Left lung (tissue), 10 donors: ENCODE measurements around the gene KDM4C. TPM values are rescaled to one million over a fixed set of nuclear protein-coding genes. Genes with fewer than 3 reads are reported as not detected.
"Not testable (repeated sequence)": the region's sequence is repeated elsewhere in the genome, so short reads cannot be mapped to it uniquely, and the experiment has no call there.

Experiments used
- ATAC-seq: fragments of 200-7000 bp; cut with Tn5 transposase; one replicate; pipeline ENCODE4 v1.9.1; 2020; ENCODE audit warnings: moderate library complexity
- DNase-seq, 4 donors: peaks; one replicate each; pipeline ENCODE4 v3.0.0-alpha.2; 2013 to 2020
- H3K27ac ChIP-seq, 2 donors: fragments of 200-600 bp; sonication (generic) in 1 of 2; one replicate each; pipeline versions ENCODE4 v1.5.0 to v1.8.0; 2020 to 2021
- H3K27me3 ChIP-seq, 2 donors: fragments of 200-600 bp; sonication (generic) in 1 of 2; one replicate each; pipeline versions ENCODE4 v1.5.0 to v1.8.0; 2020 to 2021
- H3K36me3 ChIP-seq, 2 donors: fragments of 200-600 bp; sonication (generic) in 1 of 2; one replicate each; pipeline versions ENCODE4 v1.5.0 to v1.8.0; 2020 to 2021
- H3K4me1 ChIP-seq, 2 donors: fragments of 200-600 bp; one replicate each; pipeline ENCODE4 v1.8.0; 2021
- H3K4me3 ChIP-seq, 2 donors: fragments of 200-600 bp; sonication (generic) in 1 of 2; one replicate each; pipeline versions ENCODE4 v1.5.0 to v1.8.0; 2020 to 2021; ENCODE audit warnings: mild to moderate bottlenecking in 1 of 2
- H3K9me3 ChIP-seq, 2 donors: fragments of 200-600 bp; sonication (generic) in 1 of 2; one replicate each; pipeline versions ENCODE4 v1.5.0 to v1.8.0; 2020 to 2021
- intact Hi-C, 2 donors: fragments of 100-400 bp; cut with DNase I; formaldehyde crosslinking; loops; one replicate each; pipeline versions ENCODE4 v1.11.2 to v1.14.2; 2022
- polyA plus RNA-seq, 6 donors: library from polyadenylated mRNA; unstranded; fragments of 120-200 nt; gene quantifications; one replicate each; pipeline ENCODE4 v1.2.1, GENCODE V29; 2013; ENCODE audit not compliant: insufficient read length in 6 of 6
- total RNA-seq, 2 donors: library from RNA; stranded (reverse); fragmentation: NEBNext Ultra II Directional; extraction: Animal tissue kit (Norgen Biotek cat#: 25700); gene quantifications; one replicate each; pipeline ENCODE4 v1.2.1, GENCODE V29; 2021
- TF ChIP-seq, protein P1 (sequence below), 2 donors: fragments of 200-600 bp; sonication (generic) in 1 of 2; IDR thresholded peaks; one replicate each; pipeline versions ENCODE4 v1.5.0 to v1.8.0; 2021; ENCODE audit warnings: antibody characterized with exemption in 2 of 2
- donor health status: DM: no; HTN: yes; CAD: no.
- donor health status: DM: no; HTN: no; CAD: no.

The KDM4C gene
- total and polyA plus RNA-seq, 8 donors, result 11.7 to 34.8 (median 15.2) TPM

- peaks cover 0 to 43% of the 10 kb centered on the region in 2 donors for H3K36me3 ChIP-seq
- no peak overlapping the region for H3K27ac ChIP-seq
- ATAC-seq (no peak), DNase-seq (no peak)
- no peaks in the 10 kb centered on the region for H3K27me3 ChIP-seq
- no peaks in the 10 kb centered on the region for H3K9me3 ChIP-seq
- H3K4me3 ChIP-seq, result no peak overlapping the region
- H3K4me1 ChIP-seq, result peaks cover 0 to 3% of the 10 kb centered on the region in 2 donors
- intact Hi-C loops, result no loop called here
- TF ChIP-seq, protein P1, sequence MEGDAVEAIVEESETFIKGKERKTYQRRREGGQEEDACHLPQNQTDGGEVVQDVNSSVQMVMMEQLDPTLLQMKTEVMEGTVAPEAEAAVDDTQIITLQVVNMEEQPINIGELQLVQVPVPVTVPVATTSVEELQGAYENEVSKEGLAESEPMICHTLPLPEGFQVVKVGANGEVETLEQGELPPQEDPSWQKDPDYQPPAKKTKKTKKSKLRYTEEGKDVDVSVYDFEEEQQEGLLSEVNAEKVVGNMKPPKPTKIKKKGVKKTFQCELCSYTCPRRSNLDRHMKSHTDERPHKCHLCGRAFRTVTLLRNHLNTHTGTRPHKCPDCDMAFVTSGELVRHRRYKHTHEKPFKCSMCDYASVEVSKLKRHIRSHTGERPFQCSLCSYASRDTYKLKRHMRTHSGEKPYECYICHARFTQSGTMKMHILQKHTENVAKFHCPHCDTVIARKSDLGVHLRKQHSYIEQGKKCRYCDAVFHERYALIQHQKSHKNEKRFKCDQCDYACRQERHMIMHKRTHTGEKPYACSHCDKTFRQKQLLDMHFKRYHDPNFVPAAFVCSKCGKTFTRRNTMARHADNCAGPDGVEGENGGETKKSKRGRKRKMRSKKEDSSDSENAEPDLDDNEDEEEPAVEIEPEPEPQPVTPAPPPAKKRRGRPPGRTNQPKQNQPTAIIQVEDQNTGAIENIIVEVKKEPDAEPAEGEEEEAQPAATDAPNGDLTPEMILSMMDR (IDR thresholded peaks at IDR 0.05), result no peak
Measured at GRCh38 chr9:7008411-7008810, 250.6 kb downstream of the KDM4C start.

GRCh38 chr9:7009065-7009464 lies 251.3 kb downstream of the KDM4C start:
- ATAC-seq, result no peak
- Histone ChIP-seq H3K27me3 (no peaks in the 10 kb centered on the region), H3K27ac (no peak overlapping the region), H3K4me3 (no peak overlapping the region), H3K36me3 (peaks cover 0 to 46% of the 10 kb centered on the region in 2 donors), H3K4me1 (peaks cover 0 to 3% of the 10 kb centered on the region in 2 donors), H3K9me3 (no peaks in the 10 kb centered on the region)
- TF ChIP-seq, protein P1 (IDR thresholded peaks at IDR 0.05), result no peak
- no peak for DNase-seq
- intact Hi-C loops, result no loop called here

DNA sequence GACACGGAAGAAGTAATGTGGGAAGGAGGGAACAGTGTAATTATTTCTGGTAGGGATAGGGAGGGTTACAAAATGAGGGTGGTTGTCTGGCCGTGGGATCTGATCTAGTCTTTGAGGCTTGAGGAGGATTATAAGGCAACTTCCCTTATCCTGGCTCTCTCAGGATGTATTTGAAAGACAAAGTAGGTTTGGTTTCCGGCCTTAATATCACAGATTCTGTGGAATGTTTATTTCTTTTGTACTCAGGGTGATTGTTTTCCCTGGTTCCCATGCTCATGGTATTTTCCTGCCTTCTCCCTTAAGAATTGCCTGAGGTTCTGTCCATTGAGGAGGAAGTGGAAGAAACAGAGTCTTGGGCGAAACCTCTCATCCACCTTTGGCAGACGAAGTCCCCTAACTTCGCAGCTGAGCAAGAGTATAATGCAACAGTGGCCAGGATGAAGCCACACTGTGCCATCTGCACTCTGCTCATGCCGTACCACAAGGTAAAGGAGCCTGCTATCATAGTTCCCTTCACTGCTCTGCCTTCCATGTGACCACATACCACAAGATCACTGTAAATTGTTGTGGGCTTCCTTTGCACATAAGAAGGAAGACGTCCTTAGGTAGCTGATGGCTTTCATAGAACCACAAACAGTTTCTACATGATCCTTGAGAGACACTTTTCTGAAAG lies 253.8 kb downstream of the KDM4C start:
- DNase-seq (no peak), ATAC-seq (no peak)
- intact Hi-C loops, result no loop called here
- peaks cover 0 to 52% of the 10 kb centered on the region in 2 donors for H3K36me3 ChIP-seq
- H3K27me3 ChIP-seq, result no peaks in the 10 kb centered on the region
- H3K27ac ChIP-seq, result peak overlapping the region in 1 of 2 donors; percentile 34
- H3K9me3 ChIP-seq, result no peaks in the 10 kb centered on the region
- peaks cover 0 to 3% of the 10 kb centered on the region in 2 donors for H3K4me1 ChIP-seq
- TF ChIP-seq, protein P1 (IDR thresholded peaks at IDR 0.05), result no peak
- no peak overlapping the region for H3K4me3 ChIP-seq

DNA sequence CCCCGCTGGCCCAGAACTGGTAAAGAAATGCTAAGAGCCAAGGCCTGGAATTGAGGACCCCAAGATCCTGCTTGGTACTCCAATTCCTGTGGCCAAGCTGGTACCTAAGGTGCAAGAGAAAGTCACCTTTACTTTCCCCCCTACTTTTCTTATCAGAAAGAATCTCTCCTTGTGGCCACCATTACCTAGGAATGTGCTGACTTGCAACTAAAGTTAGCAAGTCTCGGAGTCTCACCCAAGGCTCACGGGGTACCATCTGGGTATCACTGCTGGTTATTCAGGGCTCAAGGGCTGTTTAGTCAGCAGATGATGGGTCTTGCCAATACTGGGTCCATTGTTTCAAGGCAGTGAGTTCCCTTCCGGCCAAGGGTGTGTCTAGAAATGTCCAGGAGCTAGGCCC lies 270.2 kb downstream of the KDM4C start:
- H3K27ac ChIP-seq, result no peak overlapping the region
- H3K27me3 ChIP-seq, result no peaks in the 10 kb centered on the region
- intact Hi-C loops, result no loop called here
- H3K4me3 ChIP-seq, result no peak overlapping the region
- TF ChIP-seq, protein P1 (IDR thresholded peaks at IDR 0.05), result no peak
- DNase-seq (no peak), ATAC-seq (no peak)
- no peaks in the 10 kb centered on the region for H3K4me1 ChIP-seq
- no peaks in the 10 kb centered on the region for H3K9me3 ChIP-seq
- H3K36me3 ChIP-seq, result peaks cover 0 to 25% of the 10 kb centered on the region in 2 donors

- TF ChIP-seq, protein P1 (IDR thresholded peaks at IDR 0.05), result no peak
- Histone ChIP-seq H3K36me3 (peaks cover 0 to 25% of the 10 kb centered on the region in 2 donors), H3K27ac (no peak overlapping the region), H3K4me1 (no peaks in the 10 kb centered on the region), H3K4me3 (no peak overlapping the region), H3K27me3 (no peaks in the 10 kb centered on the region), H3K9me3 (no peaks in the 10 kb centered on the region)
- ATAC-seq, result no peak
- intact Hi-C loops, result no loop called here
- no peak for DNase-seq
Measured at GRCh38 chr9:7028591-7028990, 270.8 kb downstream of the KDM4C start.

GRCh38 chr9:7030943-7031342 lies 273.2 kb downstream of the KDM4C start:
- H3K27ac ChIP-seq, DNase-seq, H3K27me3 ChIP-seq, H3K4me1 ChIP-seq, ATAC-seq, H3K4me3 ChIP-seq, intact Hi-C loops, H3K9me3 ChIP-seq: not testable (repeated sequence)
- H3K36me3 ChIP-seq, result peaks cover 0 to 20% of the 10 kb centered on the region in 2 donors
